ENCODE results near the gene DUSP1. TPM values are rescaled to one million over a fixed set of nuclear protein-coding genes. Genes with fewer than 3 reads are reported as not detected.

DUSP1 gene
- total RNA-seq, 6 donors from 2014 or later: 568 to 1,492 (median 904) TPM

DNA sequence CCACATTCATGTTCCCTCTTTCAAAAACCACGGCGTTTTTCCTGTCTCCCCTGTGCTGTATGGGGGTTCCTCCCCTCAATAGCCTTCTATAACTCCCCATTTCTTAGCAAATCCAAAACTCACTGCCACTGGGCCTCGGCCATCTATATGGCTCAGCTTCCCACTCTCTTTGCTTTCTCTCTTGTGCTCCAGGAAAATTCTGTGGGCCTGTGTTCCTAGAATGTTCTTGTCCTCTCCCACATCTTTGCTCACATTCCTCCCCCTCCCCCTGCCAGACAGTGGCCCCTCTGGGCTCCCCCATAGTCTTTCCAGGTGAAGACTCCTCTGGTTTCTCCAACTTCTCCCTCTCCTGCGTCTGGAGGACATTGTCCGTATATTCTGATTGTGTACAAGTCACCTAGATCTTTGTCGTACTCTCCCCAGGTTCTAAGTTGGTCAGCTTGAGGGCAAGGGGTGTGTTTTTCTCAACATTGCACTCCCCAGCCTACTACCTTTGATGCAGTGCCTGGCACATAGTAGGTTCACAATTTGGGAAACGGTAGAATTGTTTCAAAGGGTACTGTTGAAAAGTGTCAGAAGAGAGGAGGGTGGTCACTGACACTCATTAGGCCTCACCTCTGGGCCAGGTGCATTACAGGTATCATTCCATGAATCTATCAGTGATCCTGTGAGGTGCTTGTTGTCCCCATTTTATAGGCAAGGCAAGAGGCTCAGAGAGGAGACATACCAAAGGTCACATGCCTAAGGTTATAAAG, 3.7 kb upstream of the DUSP1 start:
- peak overlapping the region; percentile 99 to 100 (median 99) for H3K27ac ChIP-seq
- no peaks in the 10 kb centered on the region for H3K27me3 ChIP-seq
- DNase-seq (peak in 1 of 2 donors; percentile 20), ATAC-seq (ENCODE audit: low FRiP score in 2 of 2) (no peak)
- 74 to 87% methylated on average over 7 of the region's 7 CpGs for WGBS, 2 donors
- no peak overlapping the region for H3K4me3 ChIP-seq
- peaks cover 0 to 5% (median 3%) of the 10 kb centered on the region in 4 donors for H3K36me3 ChIP-seq
- H3K9me3 ChIP-seq: no peaks in the 10 kb centered on the region
- no peak for TF ChIP-seq POLR2AphosphoS5 (IDR thresholded peaks at IDR 0.05)
- TF ChIP-seq, protein P1, sequence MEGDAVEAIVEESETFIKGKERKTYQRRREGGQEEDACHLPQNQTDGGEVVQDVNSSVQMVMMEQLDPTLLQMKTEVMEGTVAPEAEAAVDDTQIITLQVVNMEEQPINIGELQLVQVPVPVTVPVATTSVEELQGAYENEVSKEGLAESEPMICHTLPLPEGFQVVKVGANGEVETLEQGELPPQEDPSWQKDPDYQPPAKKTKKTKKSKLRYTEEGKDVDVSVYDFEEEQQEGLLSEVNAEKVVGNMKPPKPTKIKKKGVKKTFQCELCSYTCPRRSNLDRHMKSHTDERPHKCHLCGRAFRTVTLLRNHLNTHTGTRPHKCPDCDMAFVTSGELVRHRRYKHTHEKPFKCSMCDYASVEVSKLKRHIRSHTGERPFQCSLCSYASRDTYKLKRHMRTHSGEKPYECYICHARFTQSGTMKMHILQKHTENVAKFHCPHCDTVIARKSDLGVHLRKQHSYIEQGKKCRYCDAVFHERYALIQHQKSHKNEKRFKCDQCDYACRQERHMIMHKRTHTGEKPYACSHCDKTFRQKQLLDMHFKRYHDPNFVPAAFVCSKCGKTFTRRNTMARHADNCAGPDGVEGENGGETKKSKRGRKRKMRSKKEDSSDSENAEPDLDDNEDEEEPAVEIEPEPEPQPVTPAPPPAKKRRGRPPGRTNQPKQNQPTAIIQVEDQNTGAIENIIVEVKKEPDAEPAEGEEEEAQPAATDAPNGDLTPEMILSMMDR (IDR thresholded peaks at IDR 0.05): no peak
- H3K4me1 ChIP-seq: peaks cover 62 to 67% (median 64%) of the 10 kb centered on the region in 4 donors

DNA sequence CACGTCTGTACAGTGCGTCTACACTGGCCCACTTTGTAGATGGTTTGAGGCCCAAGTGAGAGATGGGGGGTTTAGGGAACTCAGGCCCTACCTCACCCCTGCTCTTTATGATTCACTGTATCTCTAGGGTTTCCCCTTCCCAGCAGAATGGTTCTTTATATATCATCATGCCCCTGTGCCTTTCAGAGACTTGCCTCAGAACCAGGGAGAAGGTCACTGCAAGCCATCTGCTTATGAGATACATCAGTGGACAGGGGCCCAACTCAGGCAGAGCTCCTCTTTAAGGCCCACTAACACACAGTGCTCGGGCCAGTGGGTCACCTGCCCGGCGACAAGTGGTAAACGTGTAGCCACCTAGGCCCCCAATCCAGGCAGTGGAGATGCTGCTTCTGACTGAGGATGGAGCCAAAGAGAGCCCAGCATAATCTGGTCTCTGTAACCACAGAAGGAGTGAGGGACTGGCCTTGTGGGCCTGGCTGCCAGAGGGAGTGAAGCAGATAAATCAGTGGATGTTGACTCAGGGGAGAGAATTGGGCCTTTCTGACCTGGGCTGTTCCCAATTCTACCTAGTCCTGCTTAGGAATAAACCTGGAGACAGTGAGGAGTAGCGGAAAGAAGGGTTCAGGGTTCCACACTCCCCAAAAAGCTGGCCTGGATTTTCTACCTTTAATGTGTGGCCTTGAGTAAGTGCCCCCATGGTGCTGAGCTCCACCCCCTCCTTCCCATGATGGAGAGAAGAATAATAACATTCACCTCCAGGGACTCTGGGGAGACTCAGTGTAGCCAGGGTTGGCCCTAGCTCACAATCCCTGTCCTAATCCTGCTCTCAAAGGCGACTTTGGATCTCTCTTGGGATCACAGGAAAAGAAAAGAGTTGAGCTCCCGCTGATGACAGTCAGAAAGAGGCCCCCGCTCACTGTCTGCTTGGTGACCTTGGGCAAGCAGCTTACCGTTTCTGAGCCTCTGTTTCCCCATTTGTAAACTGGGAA, 2.8 kb upstream of the DUSP1 start:
- TF ChIP-seq, protein P1 (IDR thresholded peaks at IDR 0.05): no peak
- TF ChIP-seq POLR2AphosphoS5 (IDR thresholded peaks at IDR 0.05): peak in 1 of 2 donors; percentile 30
- TF ChIP-seq POLR2A (IDR thresholded peaks at IDR 0.05): peak in 1 of 4 donors; percentile 53
- Histone ChIP-seq H3K27me3 (no peaks in the 10 kb centered on the region), H3K36me3 (peaks cover 8 to 15% (median 12%) of the 10 kb centered on the region in 4 donors), H3K27ac (peak overlapping the region; percentile 99 to 100 (median 99)), H3K4me1 (peaks cover 62 to 69% (median 64%) of the 10 kb centered on the region in 4 donors), H3K9me3 (no peaks in the 10 kb centered on the region), H3K4me3 (no peak overlapping the region)
- DNase-seq: peak in 1 of 2 donors; percentile 46
- ATAC-seq (ENCODE audit: low FRiP score in 2 of 2): no peak
- WGBS, 2 donors: 83 to 86% methylated on average over 7 to 11 of the region's 11 CpGs

DNA sequence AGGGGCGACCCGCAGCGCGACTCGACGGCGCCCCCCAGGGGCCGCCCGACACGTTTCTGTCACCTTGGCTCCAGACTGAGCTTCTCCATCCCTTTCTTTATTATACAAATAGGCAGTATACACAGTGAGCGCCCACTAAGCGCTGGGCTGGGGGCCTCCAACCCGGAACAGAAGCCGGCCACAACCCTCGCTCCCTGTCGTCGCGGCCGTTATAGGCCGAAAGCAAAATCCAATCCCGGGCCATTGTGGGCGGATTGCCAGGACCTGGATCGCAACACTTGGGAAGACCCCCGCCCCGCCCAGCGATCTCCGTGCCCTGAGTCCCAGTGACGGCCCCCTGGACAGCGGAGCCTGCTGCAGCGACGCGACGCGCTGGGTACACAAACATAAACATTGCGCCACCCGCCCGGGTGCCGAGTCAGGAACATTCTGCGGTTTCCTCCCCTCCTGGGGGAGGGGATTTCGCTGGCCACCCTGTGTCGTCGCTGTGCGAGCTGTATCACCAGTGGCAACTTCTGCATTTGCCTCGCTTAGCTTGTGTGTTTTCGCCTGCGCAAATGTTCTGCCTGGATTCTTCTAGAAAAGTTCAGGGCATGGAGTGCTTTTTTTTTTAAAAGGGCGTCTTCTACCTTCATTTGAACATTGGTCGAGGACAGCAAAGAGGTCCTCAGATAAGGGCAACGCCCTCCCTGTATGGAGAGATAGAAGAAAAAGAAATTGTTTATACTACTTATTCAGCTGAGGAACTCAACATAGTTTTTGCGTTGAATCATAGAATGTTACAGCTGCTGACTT, 1.3 kb upstream of the DUSP1 start:
- Histone ChIP-seq H3K36me3 (peaks cover 20 to 30% (median 26%) of the 10 kb centered on the region in 4 donors), H3K27ac (peak overlapping the region; percentile 99 to 100 (median 99)), H3K9me3 (no peaks in the 10 kb centered on the region), H3K4me3 (peak overlapping the region; percentile 48 to 78 (median 69)), H3K27me3 (no peaks in the 10 kb centered on the region), H3K4me1 (peaks cover 49 to 70% (median 52%) of the 10 kb centered on the region in 4 donors)
- peak; percentile 65 to 87 for ATAC-seq (ENCODE audit: low FRiP score in 2 of 2)
- WGBS, 2 donors: 0 to 3% methylated on average over 22 to 48 of the region's 50 CpGs
- TF ChIP-seq POLR2AphosphoS5 (IDR thresholded peaks at IDR 0.05): peak; percentile 100
- TF ChIP-seq POLR2A (IDR thresholded peaks at IDR 0.05): peak in 3 of 4 donors; percentile 68 to 87 (median 75)
- TF ChIP-seq, protein P1 (IDR thresholded peaks at IDR 0.05): peak; percentile 72 to 90 (median 84)
- peak; percentile 98 to 100 (median 100) for TF ChIP-seq EP300 (IDR thresholded peaks at IDR 0.05)
- DNase-seq: peak; percentile 97 to 98

DNA sequence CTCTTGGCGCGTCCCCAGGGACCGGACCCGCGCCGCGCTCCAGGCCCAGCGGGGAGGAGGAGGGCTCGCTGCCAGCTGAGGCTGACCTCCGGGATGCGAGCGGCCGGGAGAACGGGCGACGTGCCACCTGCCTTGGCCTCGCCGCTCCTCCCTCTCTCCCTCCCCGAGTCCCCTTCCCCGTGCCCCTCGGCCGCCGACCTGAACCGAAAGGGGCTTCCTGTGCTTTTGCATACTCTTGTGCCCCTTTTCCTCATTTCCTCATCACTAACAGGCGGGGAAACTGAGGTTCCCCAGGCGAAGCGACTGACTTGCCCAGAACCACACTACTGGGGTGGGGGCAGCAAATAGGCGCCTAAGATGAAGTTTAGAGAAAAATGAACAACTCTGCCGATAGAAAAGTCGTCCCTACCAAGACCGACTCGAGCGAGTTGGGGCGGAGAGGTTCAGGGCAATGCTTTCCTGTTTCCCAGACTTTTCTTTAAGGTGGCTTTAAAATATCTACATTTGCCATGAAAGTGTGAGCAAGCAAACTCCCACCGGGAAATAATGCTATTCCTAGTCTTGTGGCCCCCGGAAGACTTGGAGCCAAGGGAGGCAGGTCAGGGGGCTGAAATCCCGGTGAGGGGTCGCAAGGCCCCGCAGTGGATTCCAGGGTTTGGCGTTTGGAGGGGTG, 580 bp upstream of the DUSP1 start:
- ATAC-seq (ENCODE audit: low FRiP score in 2 of 2) (no peak), DNase-seq (no peak)
- Histone ChIP-seq H3K4me1 (peaks cover 43 to 66% (median 47%) of the 10 kb centered on the region in 4 donors), H3K9me3 (no peaks in the 10 kb centered on the region), H3K27me3 (no peaks in the 10 kb centered on the region), H3K36me3 (peaks cover 20 to 36% (median 26%) of the 10 kb centered on the region in 4 donors), H3K27ac (peak overlapping the region; percentile 99 to 100 (median 99)), H3K4me3 (peak overlapping the region; percentile 48 to 78 (median 69))
- TF ChIP-seq POLR2A (IDR thresholded peaks at IDR 0.05) (peak in 1 of 4 donors; percentile 73), EP300 (IDR thresholded peaks at IDR 0.05) (peak in 1 of 4 donors; percentile 1), POLR2AphosphoS5 (IDR thresholded peaks at IDR 0.05) (no peak)
- WGBS, 2 donors: 2 to 3% methylated on average over 15 to 27 of the region's 40 CpGs

Data from upper lobe of left lung (tissue), 6 donors.